ENCODE measurements around the gene GTPBP2. TPM values are rescaled to one million over a fixed set of nuclear protein-coding genes. Genes with fewer than 3 reads are reported as not detected.
A peak's percentile ranks its signal among the peaks of the same experiment; 100 is the strongest.

Gene GTPBP2
- total RNA-seq, 2 donors from 2014 or later = 24.2 to 31.9 TPM

- peak; percentile 90 to 92 for ATAC-seq
- peak; percentile 96 for DNase-seq
- intact Hi-C loops (cut with DNase I) = no loop called here
Observed at GRCh38 chr6:43629505-43630300, 639 bp upstream of the GTPBP2 start.

- peak; percentile 9 to 12 for ATAC-seq
- peak; percentile 60 for DNase-seq
- intact Hi-C loops (cut with DNase I) = no loop called here
Observed at GRCh38 chr6:43628393-43629103, 516 bp downstream of the GTPBP2 start.

- intact Hi-C loops (cut with DNase I) = no loop called here
- ATAC-seq (peak in 1 of 2 donors; percentile 10), DNase-seq (peak; percentile 88)
Observed at GRCh38 chr6:43627008-43627825, 1.8 kb downstream of the GTPBP2 start.

GRCh38 chr6:43625393-43625992 lies 3.6 kb downstream of the GTPBP2 start:
- ATAC-seq (no peak), DNase-seq (no peak)
- intact Hi-C loops (cut with DNase I) = no loop called here

- intact Hi-C loops (cut with DNase I) = no loop called here
- no peak for DNase-seq
- ATAC-seq = no peak
Observed at GRCh38 chr6:43624786-43625288, 4.2 kb downstream of the GTPBP2 start.

- DNase-seq (no peak), ATAC-seq (no peak)
- intact Hi-C loops (cut with DNase I) = no loop called here
Observed at GRCh38 chr6:43623880-43624785, 4.9 kb downstream of the GTPBP2 start.

GRCh38 chr6:43622541-43622940 lies 6.5 kb downstream of the GTPBP2 start:
- intact Hi-C loops (cut with DNase I) = no loop called here
- ATAC-seq (no peak), DNase-seq (no peak)

- ATAC-seq = no peak
- no peak for DNase-seq
- intact Hi-C loops (cut with DNase I) = no loop called here
Observed at GRCh38 chr6:43621836-43622180, 7.3 kb downstream of the GTPBP2 start.

GRCh38 chr6:43621078-43621835 lies 7.8 kb downstream of the GTPBP2 start:
- DNase-seq (no peak), ATAC-seq (no peak)

GRCh38 chr6:43616725-43617472 lies 12.2 kb downstream of the GTPBP2 start:
- no peak for DNase-seq
- no peak for ATAC-seq
- intact Hi-C loops (cut with DNase I) = no loop called here

More at GRCh38 chr6:43621078-43621835, 7.8 kb downstream of the GTPBP2 start:
- intact Hi-C loops (cut with DNase I) = no loop called here

GRCh38 chr6:43614396-43614730 lies 14.7 kb downstream of the GTPBP2 start:
- ATAC-seq = no peak
- no peak for DNase-seq
- intact Hi-C loops (cut with DNase I) = no loop called here

- intact Hi-C loops (cut with DNase I) = no loop called here
- DNase-seq (no peak), ATAC-seq (no peak)
Observed at GRCh38 chr6:43613721-43614395, 15.2 kb downstream of the GTPBP2 start.

- no peak for DNase-seq
- intact Hi-C loops (cut with DNase I) = no loop called here
- ATAC-seq = no peak
Observed at GRCh38 chr6:43610431-43610830, 18.6 kb downstream of the GTPBP2 start.

GRCh38 chr6:43609402-43609801 lies 19.7 kb downstream of the GTPBP2 start:
- DNase-seq (no peak), ATAC-seq (no peak)
- intact Hi-C loops (cut with DNase I) = loop anchor here in 1 of 2 donors (5.0 kb wide), 1 partner anchor 473 kb away; no protein-coding TSS in a partner anchor

GRCh38 chr6:43608807-43609206 lies 20.3 kb downstream of the GTPBP2 start:
- intact Hi-C loops (cut with DNase I) = loop anchor here in 1 of 2 donors (5.0 kb wide), 1 partner anchor 473 kb away; no protein-coding TSS in a partner anchor
- DNase-seq = no peak
- no peak for ATAC-seq

- DNase-seq (peak; percentile 59), ATAC-seq (peak; percentile 50 to 64)
- intact Hi-C loops (cut with DNase I) = loop anchor here in 1 of 2 donors (5.0 kb wide), 1 partner anchor 474 kb away; no protein-coding TSS in a partner anchor
Observed at GRCh38 chr6:43608310-43608763, 20.7 kb downstream of the GTPBP2 start.

Data from left cardiac atrium (tissue), 4 donors.